ENCODE results near the gene ISYNA1. TPM values are rescaled to one million over a fixed set of nuclear protein-coding genes. Genes with fewer than 3 reads are reported as not detected.

Gene ISYNA1
- total RNA-seq, 1 donor: 8.0 TPM

GRCh38 chr19:18478545-18479311, 40.8 kb upstream of the ISYNA1 start:
- Histone ChIP-seq H3K27ac (ENCODE audit: low read depth, low read length) (peak overlapping the region; percentile 89), H4K20me1 (ENCODE audit: insufficient read depth, low read length) (peaks cover 63% of the 10 kb centered on the region), H3K4me1 (ENCODE audit: insufficient read depth, low read length) (peaks cover 40% of the 10 kb centered on the region), H3K36me3 (ENCODE audit: insufficient read depth, low read length) (no peaks in the 10 kb centered on the region), H2AFZ (ENCODE audit: low read length) (no peak overlapping the region), H3K27me3 (ENCODE audit: insufficient read depth, low read length) (no peaks in the 10 kb centered on the region), H3K4me3 (ENCODE audit: insufficient read depth, low read length) (no peak overlapping the region), H3K9me3 (ENCODE audit: low read depth, low read length) (no peaks in the 10 kb centered on the region), H3K4me2 (ENCODE audit: insufficient read depth, low read length) (no peak overlapping the region), H3K79me2 (ENCODE audit: insufficient read depth, low read length) (peaks cover 98% of the 10 kb centered on the region)
- no peak for TF ChIP-seq CTCF (IDR thresholded peaks at IDR 0.05; ENCODE audit: extremely low read depth, low read depth, low read length)
- peak; percentile 96 for DNase-seq (ENCODE audit: insufficient read length, low spot score, missing footprints)

- TF ChIP-seq CTCF (IDR thresholded peaks at IDR 0.05; ENCODE audit: extremely low read depth, low read depth, low read length): no peak
- H3K27ac ChIP-seq (ENCODE audit: low read depth, low read length): peak overlapping the region; percentile 89
- DNase-seq (ENCODE audit: insufficient read length, low spot score, missing footprints): peak; percentile 30
- no peaks in the 10 kb centered on the region for H3K36me3 ChIP-seq (ENCODE audit: insufficient read depth, low read length)
- H3K79me2 ChIP-seq (ENCODE audit: insufficient read depth, low read length): peaks cover 98% of the 10 kb centered on the region
- H4K20me1 ChIP-seq (ENCODE audit: insufficient read depth, low read length): peaks cover 63% of the 10 kb centered on the region
- H3K4me1 ChIP-seq (ENCODE audit: insufficient read depth, low read length): peaks cover 36% of the 10 kb centered on the region
- no peaks in the 10 kb centered on the region for H3K27me3 ChIP-seq (ENCODE audit: insufficient read depth, low read length)
- no peak overlapping the region for H2AFZ ChIP-seq (ENCODE audit: low read length)
- H3K4me3 ChIP-seq (ENCODE audit: insufficient read depth, low read length): no peak overlapping the region
- H3K9me3 ChIP-seq (ENCODE audit: low read depth, low read length): no peaks in the 10 kb centered on the region
- no peak overlapping the region for H3K4me2 ChIP-seq (ENCODE audit: insufficient read depth, low read length)
Measured at GRCh38 chr19:18477974-18478373, 40.0 kb upstream of the ISYNA1 start.

- H2AFZ ChIP-seq (ENCODE audit: low read length): no peak overlapping the region
- H3K9me3 ChIP-seq (ENCODE audit: low read depth, low read length): no peaks in the 10 kb centered on the region
- H3K4me1 ChIP-seq (ENCODE audit: insufficient read depth, low read length): peaks cover 36% of the 10 kb centered on the region
- peak; percentile 19 for TF ChIP-seq CTCF (IDR thresholded peaks at IDR 0.05; ENCODE audit: extremely low read depth, low read depth, low read length)
- peak overlapping the region; percentile 36 for H3K27ac ChIP-seq (ENCODE audit: low read depth, low read length)
- peaks cover 60% of the 10 kb centered on the region for H4K20me1 ChIP-seq (ENCODE audit: insufficient read depth, low read length)
- H3K4me2 ChIP-seq (ENCODE audit: insufficient read depth, low read length): no peak overlapping the region
- no peaks in the 10 kb centered on the region for H3K36me3 ChIP-seq (ENCODE audit: insufficient read depth, low read length)
- no peaks in the 10 kb centered on the region for H3K27me3 ChIP-seq (ENCODE audit: insufficient read depth, low read length)
- peak; percentile 57 for DNase-seq (ENCODE audit: insufficient read length, low spot score, missing footprints)
- H3K79me2 ChIP-seq (ENCODE audit: insufficient read depth, low read length): peaks cover 98% of the 10 kb centered on the region
- H3K4me3 ChIP-seq (ENCODE audit: insufficient read depth, low read length): no peak overlapping the region
Measured at GRCh38 chr19:18477042-18477779, 39.3 kb upstream of the ISYNA1 start.

GRCh38 chr19:18476507-18477041, 38.6 kb upstream of the ISYNA1 start:
- DNase-seq (ENCODE audit: insufficient read length, low spot score, missing footprints): peak; percentile 72
- Histone ChIP-seq H3K4me1 (ENCODE audit: insufficient read depth, low read length) (peaks cover 33% of the 10 kb centered on the region), H3K9me3 (ENCODE audit: low read depth, low read length) (no peaks in the 10 kb centered on the region), H3K4me3 (ENCODE audit: insufficient read depth, low read length) (no peak overlapping the region), H3K27me3 (ENCODE audit: insufficient read depth, low read length) (no peaks in the 10 kb centered on the region), H4K20me1 (ENCODE audit: insufficient read depth, low read length) (peaks cover 59% of the 10 kb centered on the region), H2AFZ (ENCODE audit: low read length) (no peak overlapping the region), H3K4me2 (ENCODE audit: insufficient read depth, low read length) (no peak overlapping the region), H3K79me2 (ENCODE audit: insufficient read depth, low read length) (peaks cover 95% of the 10 kb centered on the region), H3K27ac (ENCODE audit: low read depth, low read length) (peak overlapping the region; percentile 36), H3K36me3 (ENCODE audit: insufficient read depth, low read length) (peaks cover 2% of the 10 kb centered on the region)
- TF ChIP-seq CTCF (IDR thresholded peaks at IDR 0.05; ENCODE audit: extremely low read depth, low read depth, low read length): no peak

Data from osteoblast (primary cell).